ENCODE data around the gene COL27A1.
"Not testable (repeated sequence)": the region's sequence is repeated elsewhere in the genome, so short reads cannot be mapped to it uniquely, and the experiment has no call there.

Gene COL27A1

GRCh38 chr9:114313186-114313585 is 157.8 kb downstream of the COL27A1 start:
- peaks cover 7% of the 10 kb centered on the region for H3K4me1 Mint-ChIP-seq

GRCh38 chr9:114314256-114314867 is 159.0 kb downstream of the COL27A1 start:
- Mint-ChIP-seq H3K27me3 (no peaks in the 10 kb centered on the region), H3K4me1 (peaks cover 12% of the 10 kb centered on the region), H3K9me3 (no peaks in the 10 kb centered on the region), H3K4me3 (no peak overlapping the region), H3K27ac (peak overlapping the region; percentile 10 to 43)
- DNase-seq (no peak), ATAC-seq (no peak)

More at GRCh38 chr9:114313186-114313585, 157.8 kb downstream of the COL27A1 start:
- no peak for ATAC-seq
- DNase-seq: no peak
- Mint-ChIP-seq H3K9me3 (no peaks in the 10 kb centered on the region), H3K27ac (no peak overlapping the region), H3K4me3 (no peak overlapping the region), H3K27me3 (no peaks in the 10 kb centered on the region)

GRCh38 chr9:114314881-114315722 is 159.8 kb downstream of the COL27A1 start:
- H3K27me3 Mint-ChIP-seq: no peaks in the 10 kb centered on the region

GRCh38 chr9:114315723-114316363 is 160.5 kb downstream of the COL27A1 start:
- ATAC-seq (no peak), DNase-seq (peak in 1 of 2 donors; percentile 2)
- Mint-ChIP-seq H3K9me3 (no peaks in the 10 kb centered on the region), H3K27ac (no peak overlapping the region), H3K4me3 (no peak overlapping the region), H3K4me1 (peaks cover 13% of the 10 kb centered on the region), H3K27me3 (no peaks in the 10 kb centered on the region)

More at GRCh38 chr9:114314881-114315722, 159.8 kb downstream of the COL27A1 start:
- Mint-ChIP-seq H3K4me3 (no peak overlapping the region), H3K27ac (peak overlapping the region; percentile 10 to 43), H3K4me1 (peaks cover 13% of the 10 kb centered on the region), H3K9me3 (no peaks in the 10 kb centered on the region)
- peak in 1 of 2 donors; percentile 7 for DNase-seq
- peak; percentile 8 for ATAC-seq

GRCh38 chr9:114316605-114317230 is 161.4 kb downstream of the COL27A1 start:
- Mint-ChIP-seq H3K27me3 (no peaks in the 10 kb centered on the region), H3K4me1 (peaks cover 13% of the 10 kb centered on the region), H3K4me3 (no peak overlapping the region), H3K27ac (peak overlapping the region; percentile 43 to 90), H3K9me3 (no peaks in the 10 kb centered on the region)
- ATAC-seq (no peak), DNase-seq (peak in 1 of 2 donors; percentile 5)

- Mint-ChIP-seq H3K4me1 (peaks cover 13% of the 10 kb centered on the region), H3K27ac (peak overlapping the region; percentile 96), H3K27me3 (no peaks in the 10 kb centered on the region), H3K4me3 (no peak overlapping the region), H3K9me3 (no peaks in the 10 kb centered on the region)
- DNase-seq (peak in 1 of 2 donors; percentile 10), ATAC-seq (peak; percentile 77)
These were observed 162.5 kb downstream of the COL27A1 start for GRCh38 chr9:114317665-114318357.

- ATAC-seq: no peak
- peak overlapping the region in 1 of 2 donors; percentile 96 for H3K27ac Mint-ChIP-seq
- peaks cover 13% of the 10 kb centered on the region for H3K4me1 Mint-ChIP-seq
- H3K27me3 Mint-ChIP-seq: no peaks in the 10 kb centered on the region
- DNase-seq: peak in 1 of 2 donors; percentile 7
- no peak overlapping the region for H3K4me3 Mint-ChIP-seq
- H3K9me3 Mint-ChIP-seq: no peaks in the 10 kb centered on the region
These were observed 163.1 kb downstream of the COL27A1 start for GRCh38 chr9:114318416-114318815.

GRCh38 chr9:114319147-114319546 is 163.8 kb downstream of the COL27A1 start:
- peak overlapping the region; percentile 60 to 72 for H3K27ac Mint-ChIP-seq
- DNase-seq: peak in 1 of 2 donors; percentile 2

GRCh38 chr9:114320710-114321109 is 165.4 kb downstream of the COL27A1 start:
- H3K27me3 Mint-ChIP-seq, ATAC-seq, H3K27ac Mint-ChIP-seq, H3K4me3 Mint-ChIP-seq, H3K9me3 Mint-ChIP-seq, DNase-seq: not testable (repeated sequence)
- H3K4me1 Mint-ChIP-seq: peaks cover 13% of the 10 kb centered on the region

More at GRCh38 chr9:114319147-114319546, 163.8 kb downstream of the COL27A1 start:
- H3K9me3 Mint-ChIP-seq: no peaks in the 10 kb centered on the region
- no peak for ATAC-seq
- H3K27me3 Mint-ChIP-seq: no peaks in the 10 kb centered on the region
- H3K4me3 Mint-ChIP-seq: no peak overlapping the region
- H3K4me1 Mint-ChIP-seq: peaks cover 13% of the 10 kb centered on the region

- H3K4me3 Mint-ChIP-seq: no peak overlapping the region
- H3K4me1 Mint-ChIP-seq: peaks cover 13% of the 10 kb centered on the region
- no peak overlapping the region for H3K27ac Mint-ChIP-seq
- ATAC-seq (no peak), DNase-seq (no peak)
- no peaks in the 10 kb centered on the region for H3K9me3 Mint-ChIP-seq
- H3K27me3 Mint-ChIP-seq: no peaks in the 10 kb centered on the region
These were observed 166.4 kb downstream of the COL27A1 start for GRCh38 chr9:114321759-114322158.

GRCh38 chr9:114322160-114322818 is 167.0 kb downstream of the COL27A1 start:
- not testable (repeated sequence) for H3K9me3 Mint-ChIP-seq, H3K27ac Mint-ChIP-seq, H3K4me3 Mint-ChIP-seq, ATAC-seq, H3K27me3 Mint-ChIP-seq, DNase-seq
- peaks cover 13% of the 10 kb centered on the region for H3K4me1 Mint-ChIP-seq

GRCh38 chr9:114322831-114323531 is 167.6 kb downstream of the COL27A1 start, which contains the start of gene ORM1:
Gene ORM1 (plus strand): TSS chr9:114323098. CDS start chr9:114323134, 36 bp downstream.
- not testable (repeated sequence) for H3K4me3 Mint-ChIP-seq, H3K27me3 Mint-ChIP-seq, H3K4me1 Mint-ChIP-seq, H3K27ac Mint-ChIP-seq, DNase-seq, H3K9me3 Mint-ChIP-seq
- ATAC-seq: peak; percentile 42

GRCh38 chr9:114323849-114324248 is 168.5 kb downstream of the COL27A1 start:
- H3K4me1 Mint-ChIP-seq, H3K4me3 Mint-ChIP-seq, H3K27me3 Mint-ChIP-seq, H3K9me3 Mint-ChIP-seq, DNase-seq, H3K27ac Mint-ChIP-seq, ATAC-seq: not testable (repeated sequence)

GRCh38 chr9:114324492-114324891 is 169.2 kb downstream of the COL27A1 start:
- Mint-ChIP-seq H3K27ac (no peak overlapping the region), H3K4me3 (no peak overlapping the region), H3K9me3 (no peaks in the 10 kb centered on the region), H3K27me3 (no peaks in the 10 kb centered on the region), H3K4me1 (no peaks in the 10 kb centered on the region)
- no peak for DNase-seq
- no peak for ATAC-seq
